HepG2 (cell line): ENCODE results near the gene LARP1B. TPM values are rescaled to one million over a fixed set of nuclear protein-coding genes. Genes with fewer than 3 reads are reported as not detected.

Experiments
- CTCF ChIP-seq: sonication (generic); formaldehyde crosslinking; IDR thresholded peaks from 2 replicates; pipeline ENCODE4 v1.5.0; 2020; ENCODE audit warnings: mild to moderate bottlenecking, missing genetic modification reagents, moderate library complexity
- HIVEP1 ChIP-seq: sonication (generic); formaldehyde crosslinking; IDR thresholded peaks from 2 replicates; pipeline ENCODE4 v1.4.0; 2020; ENCODE audit warnings: mild to moderate bottlenecking, missing genetic modification reagents
- HMGXB3 ChIP-seq: sonication (generic); formaldehyde crosslinking; IDR thresholded peaks from 2 replicates; pipeline ENCODE4 v1.4.0; 2020; ENCODE audit warnings: missing genetic modification reagents, borderline replicate concordance
- KLF13 ChIP-seq: sonication (generic); formaldehyde crosslinking; IDR thresholded peaks from 2 replicates; pipeline ENCODE4 v1.4.0; 2020; ENCODE audit warnings: mild to moderate bottlenecking, missing genetic modification reagents
- MZF1 ChIP-seq: sonication (generic); formaldehyde crosslinking; IDR thresholded peaks from 2 replicates; pipeline ENCODE4 v1.8.1; 2023; ENCODE audit warnings: mild to moderate bottlenecking, missing genetic modification reagents, borderline replicate concordance
- PLSCR1 ChIP-seq: sonication (generic); formaldehyde crosslinking; IDR thresholded peaks from 2 replicates; pipeline ENCODE4 v1.5.0; 2020; ENCODE audit warnings: missing genetic modification reagents, mild to moderate bottlenecking, borderline replicate concordance
- PRDM10 ChIP-seq: sonication (generic); formaldehyde crosslinking; IDR thresholded peaks from 2 replicates; pipeline ENCODE4 v1.4.0; 2020; ENCODE audit warnings: low read depth, missing genetic modification reagents
- RBFOX2 ChIP-seq: fragments of 200-400 bp; formaldehyde crosslinking; IDR thresholded peaks from 2 replicates; pipeline ENCODE4 v1.6.1; 2017; ENCODE audit warnings: low read depth, mild to moderate bottlenecking, low read length
- SMAD1 ChIP-seq: sonication (generic); formaldehyde crosslinking; IDR thresholded peaks from 2 replicates; pipeline ENCODE4 v1.4.0; 2020; ENCODE audit warnings: missing genetic modification reagents, low read depth, mild to moderate bottlenecking, borderline replicate concordance
- ZIK1 ChIP-seq: sonication (generic); formaldehyde crosslinking; IDR thresholded peaks from 2 replicates; pipeline ENCODE4 v1.5.0; 2020; ENCODE audit warnings: mild to moderate bottlenecking, low read depth, missing genetic modification reagents, borderline replicate concordance
- ZMAT3 ChIP-seq: sonication (generic); formaldehyde crosslinking; conservative IDR thresholded peaks from 2 replicates; pipeline ENCODE4 v1.7.0; 2021; ENCODE audit warnings: missing genetic modification reagents
- ZNF430 ChIP-seq: sonication (generic); formaldehyde crosslinking; IDR thresholded peaks from 2 replicates; pipeline ENCODE4 v1.9.0; 2021; ENCODE audit warnings: mild to moderate bottlenecking, missing genetic modification reagents
- ZSCAN22 ChIP-seq: sonication (generic); formaldehyde crosslinking; IDR thresholded peaks from 2 replicates; pipeline ENCODE4 v1.4.0; 2020; ENCODE audit warnings: mild to moderate bottlenecking, missing genetic modification reagents
- ZSCAN5A ChIP-seq: sonication (generic); formaldehyde crosslinking; IDR thresholded peaks from 2 replicates; pipeline ENCODE4 v1.8.0; 2022; ENCODE audit warnings: mild to moderate bottlenecking, missing genetic modification reagents, borderline replicate concordance
- polyA plus RNA-seq, 8 experiments: library from polyadenylated mRNA; depleted of rRNA in 3 of 8; stranded (reverse) in 7 of 8; unstranded in 1 of 8; fragments of >200 nt; fragmentation: Illumina TruSeq in 4 of 8; extraction: Trizol in 4 of 8; gene quantifications; 2 replicates each; pipeline versions ENCODE4 v1.2.1 to v1.2.3, GENCODE V29; 2011 to 2016; ENCODE audit warnings: low read depth in 4 of 8, missing spikeins in 1 of 8, mixed read lengths in 1 of 8; ENCODE audit not compliant: insufficient read depth in 1 of 8
- total RNA-seq, 5 experiments: library from RNA; depleted of rRNA; stranded (reverse); fragments of >200 nt; fragmentation: Illumina TruSeq; extraction: Trizol; gene quantifications; 2 replicates each; pipeline ENCODE4 v1.2.3, GENCODE V29; 2016; ENCODE audit warnings: low read depth in 1 of 5

LARP1B gene
- total and polyA plus RNA-seq, 2 of the 13 experiments (the other 11 are each of a cell fraction or from before 2014, with no cell fraction given): 19.2 to 52.7 TPM

GRCh38 chr4:128061566-128062536, 739 bp downstream of the LARP1B start (continued):
- TF ChIP-seq ZMAT3 (CRISPR knock-in tag): peak; percentile 34; the same call in 1 of the 2 replicates
- TF ChIP-seq PRDM10: peak; percentile 82
- TF ChIP-seq HIVEP1 (CRISPR knock-in tag): 0 out of 2 replicates have a peak, but pooled peaks have one; percentile 48
- peak; percentile 35; the same call in 1 of the 2 replicates for TF ChIP-seq RBFOX2
- no peak for TF ChIP-seq ZIK1 (CRISPR knock-in tag)
- TF ChIP-seq ZSCAN22 (CRISPR knock-in tag): no peak
- peak; percentile 57 for TF ChIP-seq CTCF (CRISPR knock-in tag)
- TF ChIP-seq HMGXB3: 0 out of 2 replicates have a peak, but pooled peaks have one; percentile 32
- TF ChIP-seq KLF13 (CRISPR knock-in tag): 0 out of 2 replicates have a peak, but pooled peaks have one; percentile 66
- TF ChIP-seq ZSCAN5A (CRISPR knock-in tag): no peak
- TF ChIP-seq SMAD1: no peak
- no peak; the same call in 1 of the 2 replicates for TF ChIP-seq ZNF430
- no peak for TF ChIP-seq PLSCR1 (CRISPR knock-in tag)
- no peak for TF ChIP-seq MZF1 (CRISPR knock-in tag)
